ENCODE data around the gene ZNF324. TPM values are rescaled to one million over a fixed set of nuclear protein-coding genes. Genes with fewer than 3 reads are reported as not detected.
A peak's percentile ranks its signal among the peaks of the same experiment; 100 is the strongest.

The ZNF324 gene
- total and polyA plus RNA-seq, 2 of the 13 experiments (the other 11 are each of a cell fraction or from before 2014, with no cell fraction given): 1.1 to 4.7 TPM

- TF ChIP-seq TEF (CRISPR knock-in tag; IDR thresholded peaks at IDR 0.05): no peak
- TF ChIP-seq ZNF160 (CRISPR knock-in tag; IDR thresholded peaks at IDR 0.05): no peak
- no peak for TF ChIP-seq ZNF24 (IDR thresholded peaks at IDR 0.05)
- peak; percentile 96; the same call in 1 of the 2 replicates for TF ChIP-seq ZNF556 (CRISPR knock-in tag; IDR thresholded peaks at IDR 0.05; ENCODE audit: borderline replicate concordance)
- TF ChIP-seq MED8 (CRISPR knock-in tag; IDR thresholded peaks at IDR 0.05; ENCODE audit: insufficient replicate concordance): peak; percentile 76
- TF ChIP-seq ZFP37 (CRISPR knock-in tag; IDR thresholded peaks at IDR 0.05; ENCODE audit: borderline replicate concordance): no peak
- TF ChIP-seq JDP2 (CRISPR knock-in tag; IDR thresholded peaks at IDR 0.05; ENCODE audit: borderline replicate concordance): no peak
- TF ChIP-seq ZNF264 (CRISPR knock-in tag; IDR thresholded peaks at IDR 0.05): peak; percentile 82
- no peak for TF ChIP-seq ATF7 (IDR thresholded peaks at IDR 0.05)
- TF ChIP-seq ATF7 (CRISPR knock-in tag; IDR thresholded peaks at IDR 0.05): no peak
- TF ChIP-seq HMGXB3 (CRISPR knock-in tag; IDR thresholded peaks at IDR 0.05; ENCODE audit: borderline replicate concordance): peak; percentile 87
- TF ChIP-seq ZNF430 (CRISPR knock-in tag; IDR thresholded peaks at IDR 0.05): peak; percentile 85; the same call in 1 of the 2 replicates
- TF ChIP-seq SSRP1 (CRISPR knock-in tag; IDR thresholded peaks at IDR 0.05): peak; percentile 79; the same call in 1 of the 2 replicates
- no peak for TF ChIP-seq SATB2 (CRISPR knock-in tag; IDR thresholded peaks at IDR 0.05)
- TF ChIP-seq ZNF414 (CRISPR knock-in tag; IDR thresholded peaks at IDR 0.05): peak; percentile 98
- no peak for TF ChIP-seq ELK4 (CRISPR knock-in tag; IDR thresholded peaks at IDR 0.05; ENCODE audit: borderline replicate concordance)
- 0 out of 2 replicates have a peak, but pooled peaks have one; percentile 40 for TF ChIP-seq FOXO4 (CRISPR knock-in tag; conservative IDR thresholded peaks at IDR 0.05)
Observed at GRCh38 chr19:58499021-58499927, 32.4 kb downstream of the ZNF324 start (continued).
